IMR-90 (cell line): Measurements from ENCODE around the gene ADGRA3. TPM values are rescaled to one million over a fixed set of nuclear protein-coding genes. Genes with fewer than 3 reads are reported as not detected.

Source experiments
- ATAC-seq: fragments of 200-7000 bp; cut with Tn5 transposase; 2 replicates; pipeline ENCODE4 v1.9.1; 2020; ENCODE audit warnings: low read depth, mild to moderate bottlenecking, moderate library complexity
- BruUV-seq: library from RNA; stranded (reverse); fragments of 400-500 nt; replicated peaks from 2 replicates; lab custom pipeline; 2021; lab: Mats Ljungman, UMichigan
- CTCF ChIA-PET: fragments of 300-600 bp; formaldehyde crosslinking; extraction: SDS; loops from one replicate; lab custom pipeline; 2021; ENCODE audit warnings: antibody characterized with exemption; lab: Yijun Ruan, JAX
- POLR2A ChIA-PET: fragments of 300-600 bp; sonication (Branson Sonifier 250); formaldehyde crosslinking; loops from one replicate; lab custom pipeline; 2022; ENCODE audit warnings: antibody characterized with exemption; ENCODE audit not compliant: unreplicated experiment; lab: Charles Lee
- DNase-seq: peaks from one replicate; pipeline ENCODE4 v3.0.0; 2013
- H2AFZ ChIP-seq: replicated peaks from 2 replicates; pipeline ENCODE3; 2013; ENCODE audit warnings: low read length, mild to moderate bottlenecking; ENCODE audit not compliant: poor library complexity
- H2AK5ac ChIP-seq: 2 replicates; pipeline ENCODE4 v1.6.1; 2013; ENCODE audit warnings: low read depth, low read length, inconsistent platforms
- H2AK9ac ChIP-seq: replicated peaks from 2 replicates; pipeline ENCODE3; 2013; ENCODE audit warnings: mild to moderate bottlenecking, low read depth, low read length, moderate library complexity; ENCODE audit not compliant: poor library complexity
- H2BK120ac ChIP-seq: 2 replicates; pipeline ENCODE4 v1.6.1; 2013; ENCODE audit warnings: low read depth, low read length, inconsistent platforms
- H2BK15ac ChIP-seq: 3 replicates; pipeline ENCODE4 v1.6.1; 2013; ENCODE audit warnings: low read depth, low read length, inconsistent platforms
- H2BK20ac ChIP-seq: 2 replicates; pipeline ENCODE4 v1.6.1; 2013; ENCODE audit warnings: low read depth, mild to moderate bottlenecking, inconsistent platforms, low read length, moderate library complexity
- H2BK5ac ChIP-seq: 2 replicates; pipeline ENCODE4 v1.6.1; 2013; ENCODE audit warnings: mild to moderate bottlenecking, low read depth, low read length, inconsistent platforms; ENCODE audit not compliant: poor library complexity, severe bottlenecking
- H3K14ac ChIP-seq: replicated peaks from 2 replicates; pipeline ENCODE4 v1.6.1; 2013; ENCODE audit warnings: low read depth, low read length, inconsistent platforms
- H3K18ac ChIP-seq: 2 replicates; pipeline ENCODE4 v1.6.1; 2013; ENCODE audit warnings: low read depth, low read length, control low read depth
- H3K23ac ChIP-seq: 2 replicates; pipeline ENCODE4 v1.6.1; 2013; ENCODE audit warnings: low read depth, low read length, inconsistent platforms
- H3K27ac ChIP-seq: 2 replicates; pipeline ENCODE4 v1.5.1; 2013; ENCODE audit warnings: mild to moderate bottlenecking, control low read depth, low read length; ENCODE audit not compliant: insufficient read depth
- H3K27me3 ChIP-seq: 2 replicates; pipeline ENCODE4 v1.6.1; 2013; ENCODE audit warnings: low read length; ENCODE audit not compliant: control insufficient read depth, insufficient read depth
- H3K36me3 ChIP-seq: 2 replicates; pipeline ENCODE4 v1.6.1; 2013; ENCODE audit warnings: low read length, mixed read lengths; ENCODE audit not compliant: control insufficient read depth, insufficient read depth
- H3K4ac ChIP-seq: 2 replicates; pipeline ENCODE4 v1.6.1; 2013; ENCODE audit warnings: low read depth, low read length, inconsistent platforms
- H3K4me1 ChIP-seq: 2 replicates; pipeline ENCODE4 v1.6.1; 2013; ENCODE audit warnings: low read length, mixed read lengths; ENCODE audit not compliant: control insufficient read depth, insufficient read depth
- H3K4me2 ChIP-seq: 2 replicates; pipeline ENCODE4 v1.6.1; 2013; ENCODE audit warnings: low read depth, mild to moderate bottlenecking, control low read depth, low read length, moderate library complexity
- H3K4me3 ChIP-seq: 2 replicates; pipeline ENCODE4 v1.5.1; 2013; ENCODE audit warnings: low read depth, mild to moderate bottlenecking, control low read depth, low read length, moderate library complexity; ENCODE audit not compliant: insufficient read depth
- H3K56ac ChIP-seq: 2 replicates; pipeline ENCODE4 v1.6.1; 2013; ENCODE audit warnings: low read length, inconsistent platforms; ENCODE audit not compliant: insufficient read depth; ENCODE audit errors: extremely low read depth
- H3K79me1 ChIP-seq, 2 experiments: 2 replicates each; pipeline ENCODE4 v1.6.1; 2013; ENCODE audit warnings: low read length in 2 of 2, inconsistent platforms in 1 of 2, low read depth in 1 of 2
- H3K9ac ChIP-seq: 2 replicates; pipeline ENCODE4 v1.6.1; 2013; ENCODE audit warnings: low read depth, low read length, control low read depth
- H3K9me1 ChIP-seq: 2 replicates; pipeline ENCODE4 v1.6.1; 2013; ENCODE audit warnings: low read length, inconsistent platforms; ENCODE audit not compliant: insufficient read depth
- H3K9me3 ChIP-seq: 2 replicates; pipeline ENCODE4 v1.6.1; 2013; ENCODE audit warnings: low read length; ENCODE audit not compliant: control insufficient read depth, insufficient read depth
- H4K20me1 ChIP-seq: 2 replicates; pipeline ENCODE4 v1.6.1; 2013; ENCODE audit warnings: low read length, inconsistent platforms; ENCODE audit not compliant: insufficient read depth
- H4K5ac ChIP-seq: 2 replicates; pipeline ENCODE4 v1.6.1; 2013; ENCODE audit warnings: mild to moderate bottlenecking, low read depth, low read length, control low read depth
- H4K8ac ChIP-seq, 2 experiments: 2 replicates each; pipeline ENCODE4 v1.6.1; 2013; ENCODE audit warnings: low read depth in 2 of 2, low read length in 2 of 2, control low read depth in 1 of 2, inconsistent platforms in 1 of 2
- H4K91ac ChIP-seq: 2 replicates; pipeline ENCODE4 v1.6.1; 2013; ENCODE audit warnings: low read depth, low read length, inconsistent platforms; ENCODE audit not compliant: insufficient read depth
- BHLHE40 ChIP-seq: fragments of 150-350 bp; IDR thresholded peaks from 2 replicates; pipeline ENCODE4 v1.6.1; 2016; ENCODE audit warnings: mild to moderate bottlenecking, low read depth, low read length
- NFE2L2 ChIP-seq: fragments of 150-350 bp; IDR thresholded peaks from 2 replicates; pipeline ENCODE4 v1.6.1; 2016; ENCODE audit warnings: low read depth, mild to moderate bottlenecking, low read length
- RAD21 ChIP-seq: IDR thresholded peaks from 2 replicates; pipeline ENCODE4 v1.6.1; 2012; ENCODE audit warnings: low read length, improper control_type of control experiment
- dilution Hi-C: fragments of 300-500 bp; cut with HindIII; formaldehyde crosslinking; loops from one replicate; pipeline ENCODE4 v1.14.3; 2018; ENCODE audit warnings: low sequenced_read_pairs; ENCODE audit not compliant: unreplicated experiment
- in situ Hi-C: fragments of 300-500 bp; cut with MboI; formaldehyde crosslinking; loops from 3 replicates; pipeline ENCODE4 v1.14.3; 2019; ENCODE audit warnings: low sequenced_read_pairs, inconsistent platforms, mixed read lengths
- intact Hi-C: fragments of 100-400 bp; cut with micrococcal nuclease; formaldehyde crosslinking; loops from 2 replicates; pipeline ENCODE4 v1.10.0; 2022
- polyA plus RNA-seq, 3 experiments: library from polyadenylated mRNA; depleted of rRNA; stranded (reverse); fragments of >200 nt; gene quantifications; 2 replicates each; pipeline ENCODE4 v1.2.3, GENCODE V29; 2012; ENCODE audit warnings: low replicate concordance in 1 of 3
- total RNA-seq: library from RNA; depleted of rRNA; stranded (reverse); fragments of >200 nt; gene quantifications from 2 replicates; pipeline ENCODE4 v1.2.3, GENCODE V29; 2012

ADGRA3 gene
- total and polyA plus RNA-seq, 2 of the 4 experiments (the other 2 are of a cell fraction), result 20.1 to 28.0 TPM

- no peak overlapping the region for H3K14ac ChIP-seq
- H3K36me3 ChIP-seq, result peaks cover 2% of the 10 kb centered on the region; the same call in 1 of the 2 replicates
- H2AK9ac ChIP-seq, result no peak overlapping the region
- H4K91ac ChIP-seq, result no peak overlapping the region
- ATAC-seq (no peak), DNase-seq (no peak)
- no peak overlapping the region for H3K56ac ChIP-seq
- no peaks in the 10 kb centered on the region for H3K4me1 ChIP-seq
- POLR2A ChIA-PET, result no interaction called here
- no peak overlapping the region for H4K5ac ChIP-seq
- H4K8ac ChIP-seq, result no peak overlapping the region
- CTCF ChIA-PET, result no interaction called here
- no peak overlapping the region for H3K23ac ChIP-seq
- H2BK20ac ChIP-seq, result no peak overlapping the region
- H3K9ac ChIP-seq, result no peak overlapping the region
- H3K4ac ChIP-seq, result no peak overlapping the region
- H4K20me1 ChIP-seq, result 0 out of 2 replicates have a peak, but pooled peaks cover 5% of the 10 kb centered on the region
- H3K18ac ChIP-seq, result no peak overlapping the region
- H3K9me3 ChIP-seq, result no peaks in the 10 kb centered on the region
- intact Hi-C loops, result no loop called here
- H2BK120ac ChIP-seq, result no peak overlapping the region
- in situ Hi-C loops, result no loop called here
- H2AK5ac ChIP-seq, result no peak overlapping the region
- BruUV-seq, result no TSS peak
- H2BK5ac ChIP-seq, result no peak overlapping the region
- H2AFZ ChIP-seq, result no peak overlapping the region
- dilution Hi-C loops, result no loop called here
- no peak overlapping the region for H2BK15ac ChIP-seq
- H3K9me1 ChIP-seq, result no peaks in the 10 kb centered on the region
- TF ChIP-seq NFE2L2 (no peak), RAD21 (no peak), BHLHE40 (no peak)
- no peak overlapping the region for H3K4me2 ChIP-seq
- H3K27me3 ChIP-seq, result no peaks in the 10 kb centered on the region
- no peak overlapping the region for H3K4me3 ChIP-seq
- H3K27ac ChIP-seq, result no peak overlapping the region
- peaks cover 2 to 9% of the 10 kb centered on the region in 2 experiments; a peak in 2 of 4 replicates for H3K79me1 ChIP-seq
Observed at GRCh38 chr4:22460266-22460665, 55.6 kb downstream of the ADGRA3 start.
